ENCODE measurements around the gene TAF9B. TPM values are rescaled to one million over a fixed set of nuclear protein-coding genes. Genes with fewer than 3 reads are reported as not detected.
A peak's percentile ranks its signal among the peaks of the same experiment; 100 is the strongest.

Gene TAF9B
- total RNA-seq, 1 experiment from 2014 or later, result 20.2 TPM

GRCh38 chrX:78111140-78111931 is 28.1 kb downstream of the TAF9B start (continued):
- TF ChIP-seq IRF2 (CRISPR knock-in tag; IDR thresholded peaks at IDR 0.05; ENCODE audit: borderline replicate concordance, low read depth), result no peak
- TF ChIP-seq MYBL2 (CRISPR knock-in tag; IDR thresholded peaks at IDR 0.05), result no peak
- TF ChIP-seq FOXP4 (CRISPR knock-in tag; IDR thresholded peaks at IDR 0.05), result no peak
- TF ChIP-seq HMGXB4 (CRISPR knock-in tag; IDR thresholded peaks at IDR 0.05), result no peak

GRCh38 chrX:78109458-78109857 is 30.0 kb downstream of the TAF9B start:
- Mint-ChIP-seq H3K36me3 (peaks cover 67% of the 10 kb centered on the region), H3K9me3 (no peaks in the 10 kb centered on the region), H3K4me3 (peak overlapping the region; percentile 96), H3K27ac (no peak overlapping the region), H3K4me1 (peaks cover 34% of the 10 kb centered on the region), H3K27me3 (ENCODE audit: low read depth) (no peaks in the 10 kb centered on the region)
- ChIA-PET POLR2A (no interaction called here), CTCF (interaction anchor here (1.4 kb wide), 1 partner anchor 11 kb away, joined by 4 read pairs; no protein-coding TSS in a partner anchor)
- DNase-seq (ENCODE audit: low spot score), result no peak
- no peak for ATAC-seq
- TF ChIP-seq ATF3 (CRISPR knock-in tag; conservative IDR thresholded peaks at IDR 0.05) (no peak), NFATC4 (CRISPR knock-in tag; IDR thresholded peaks at IDR 0.05) (no peak), USF2 (CRISPR knock-in tag; IDR thresholded peaks at IDR 0.05) (no peak), PRRX2 (CRISPR knock-in tag; IDR thresholded peaks at IDR 0.05) (no peak), ATF2 (CRISPR knock-in tag; IDR thresholded peaks at IDR 0.05; ENCODE audit: borderline replicate concordance, low read depth) (no peak)

GRCh38 chrX:78106651-78106986 is 32.8 kb downstream of the TAF9B start:
- ATAC-seq (no peak), DNase-seq (ENCODE audit: low spot score) (no peak)
- POLR2A ChIA-PET, result no interaction called here
- peak overlapping the region; percentile 80 for H3K27ac Mint-ChIP-seq
- TF ChIP-seq IRF2 (CRISPR knock-in tag; IDR thresholded peaks at IDR 0.05; ENCODE audit: borderline replicate concordance, low read depth), result no peak
- TF ChIP-seq NFYB (CRISPR knock-in tag; conservative IDR thresholded peaks at IDR 0.05; ENCODE audit: low read depth), result no peak
- no peak for TF ChIP-seq PRDM15 (CRISPR knock-in tag; IDR thresholded peaks at IDR 0.05)
- peaks cover 45% of the 10 kb centered on the region for H3K36me3 Mint-ChIP-seq
- no peaks in the 10 kb centered on the region for H3K27me3 Mint-ChIP-seq (ENCODE audit: low read depth)
- H3K4me3 Mint-ChIP-seq, result peak overlapping the region; percentile 96
- H3K9me3 Mint-ChIP-seq, result no peaks in the 10 kb centered on the region
- CTCF ChIA-PET, result no interaction called here
- peaks cover 45% of the 10 kb centered on the region for H3K4me1 Mint-ChIP-seq

All from WTC11 (cell line).